Keratinocyte (primary cell): Measurements from ENCODE around the gene SFRP5. TPM values are rescaled to one million over a fixed set of nuclear protein-coding genes. Genes with fewer than 3 reads are reported as not detected.

ENCODE experiments used
- DNase-seq: peaks from one replicate; pipeline ENCODE4 v3.0.0-alpha.2; 2011; ENCODE audit warnings: low read depth, missing footprints, low spot score
- FAIRE-seq: peaks from 2 replicates; lab custom pipeline; 2011; peaks lifted over from hg19 to GRCh38; lab: Jason Lieb, UNC
- H2AFZ ChIP-seq: 2 replicates; pipeline ENCODE4 v1.6.0; 2012; ENCODE audit warnings: low read length, control low read depth, inconsistent platforms; ENCODE audit not compliant: control insufficient read depth
- H3K27ac ChIP-seq: 2 replicates; pipeline ENCODE4 v1.5.1; 2011; ENCODE audit warnings: low read length; ENCODE audit not compliant: control insufficient read depth, insufficient read depth
- H3K27me3 ChIP-seq: 3 replicates; pipeline ENCODE4 v1.6.0; 2011; ENCODE audit warnings: low read length; ENCODE audit not compliant: control insufficient read depth, insufficient read depth; ENCODE audit errors: extremely low read depth
- H3K36me3 ChIP-seq, 2 experiments: 2 replicates in 1 of 2; 3 replicates in 1 of 2; pipeline ENCODE4 v1.5.1; 2011; ENCODE audit warnings: low read length in 2 of 2, mild to moderate bottlenecking in 1 of 2; ENCODE audit not compliant: control insufficient read depth in 2 of 2, insufficient read depth in 2 of 2; ENCODE audit errors: extremely low read depth in 1 of 2
- H3K4me1 ChIP-seq: 3 replicates; pipeline ENCODE4 v1.5.1; 2011; ENCODE audit warnings: low read length; ENCODE audit not compliant: control insufficient read depth, insufficient read depth; ENCODE audit errors: extremely low read depth
- H3K4me2 ChIP-seq: 3 replicates; pipeline ENCODE4 v1.6.0; 2011; ENCODE audit warnings: low read depth, low read length; ENCODE audit not compliant: control insufficient read depth, insufficient read depth; ENCODE audit errors: extremely low read depth
- H3K4me3 ChIP-seq, 3 experiments: fragments of 200-600 bp in 1 of 3; sonication (generic) in 1 of 3; 2 replicates in 2 of 3; 3 replicates in 1 of 3; pipeline ENCODE4 v1.5.1; 2011 to 2016; ENCODE audit warnings: low read length in 3 of 3, mild to moderate bottlenecking in 3 of 3, control low read depth in 2 of 3, inconsistent platforms in 1 of 3, low read depth in 1 of 3, mixed read lengths in 1 of 3, mixed run types in 1 of 3, moderate library complexity in 1 of 3; ENCODE audit not compliant: control insufficient read depth in 2 of 3, insufficient read depth in 2 of 3; ENCODE audit errors: extremely low read depth in 1 of 3
- H3K79me2 ChIP-seq: 2 replicates; pipeline ENCODE4 v1.6.0; 2012; ENCODE audit warnings: low read length; ENCODE audit not compliant: control insufficient read depth, insufficient read depth
- H3K9ac ChIP-seq: 3 replicates; pipeline ENCODE4 v1.6.0; 2011; ENCODE audit warnings: low read length; ENCODE audit not compliant: control insufficient read depth, insufficient read depth; ENCODE audit errors: extremely low read depth
- H3K9me1 ChIP-seq: 3 replicates; pipeline ENCODE4 v1.6.0; 2011; ENCODE audit warnings: low read length; ENCODE audit not compliant: control insufficient read depth, insufficient read depth; ENCODE audit errors: extremely low read depth
- H3K9me3 ChIP-seq: 2 replicates; pipeline ENCODE4 v1.5.1; 2012; ENCODE audit warnings: low read depth, low read length; ENCODE audit not compliant: control insufficient read depth
- H4K20me1 ChIP-seq: 3 replicates; pipeline ENCODE4 v1.6.0; 2011; ENCODE audit warnings: low read length; ENCODE audit not compliant: control insufficient read depth, insufficient read depth; ENCODE audit errors: extremely low read depth
- EZH2 ChIP-seq: IDR thresholded peaks from one replicate; pipeline ENCODE4 v1.6.1; 2012; ENCODE audit warnings: inconsistent platforms, mild to moderate bottlenecking, low read length, moderate library complexity
- dilution Hi-C: fragments of 300-500 bp; cut with MboI; formaldehyde crosslinking; loops from one replicate; pipeline ENCODE4 v1.7.0; 2020; ENCODE audit warnings: low sequenced_read_pairs; ENCODE audit not compliant: extremely low pct_ligation_motif_present
- polyA plus RNA-seq, 5 experiments: library from polyadenylated mRNA; depleted of rRNA in 3 of 5; stranded (reverse) in 3 of 5; stranded (forward) in 1 of 5; unstranded in 1 of 5; fragments of >200 nt; gene quantifications; 1 replicate in 1 of 5; 2 replicates in 3 of 5; 3 replicates in 1 of 5; pipeline versions ENCODE4 v1.2.1 to v1.2.3, GENCODE V29; 2011 to 2012; ENCODE audit warnings: missing spikeins in 2 of 5, low read depth in 1 of 5, low replicate concordance in 1 of 5
- TF ChIP-seq, protein P1 (sequence below), 3 experiments: IDR thresholded peaks in 1 of 3; conservative IDR thresholded peaks in 1 of 3; optimal IDR thresholded peaks in 1 of 3; 2 replicates in 2 of 3; 3 replicates in 1 of 3; pipeline versions ENCODE3 to v1.5.1; 2011; ENCODE audit warnings: low read length in 3 of 3, mild to moderate bottlenecking in 3 of 3, moderate library complexity in 2 of 3, control low read depth in 1 of 3, inconsistent platforms in 1 of 3; ENCODE audit not compliant: insufficient read depth in 2 of 3; ENCODE audit errors: extremely low read depth in 1 of 3

The SFRP5 gene
- polyA plus RNA-seq, 1 donor (not counting 4 experiments of a cell fraction or from before 2014, with no cell fraction given), result not detected

DNA sequence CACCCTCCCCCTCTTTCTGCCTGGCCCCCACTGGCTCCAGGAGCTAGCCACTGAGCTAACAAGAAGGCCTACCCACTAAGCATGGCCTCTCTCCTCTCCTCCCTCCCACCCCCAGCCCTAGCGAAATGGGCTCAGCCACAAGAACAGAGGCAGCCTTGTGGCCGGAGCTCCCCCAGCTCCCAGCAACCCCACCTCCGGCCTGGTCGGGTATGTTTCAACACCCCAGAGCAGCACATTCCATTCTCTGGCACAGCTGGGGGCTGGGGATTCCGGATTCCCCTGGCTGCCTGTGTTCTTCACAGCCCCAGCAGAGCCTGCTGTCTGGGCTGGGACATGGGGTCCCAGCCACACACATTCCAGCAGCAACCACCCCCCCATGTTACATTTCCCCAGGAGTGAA is 9.0 kb downstream of the SFRP5 start:
- H3K4me2 ChIP-seq, result no peak overlapping the region
- FAIRE-seq (no peak), DNase-seq (no peak)
- H3K27ac ChIP-seq, result no peak overlapping the region
- dilution Hi-C loops, result loop anchor here (25.0 kb wide), 1 partner anchor 99 kb away; no protein-coding TSS in a partner anchor
- no peaks in the 10 kb centered on the region for H3K9me3 ChIP-seq
- TF ChIP-seq, protein P1, sequence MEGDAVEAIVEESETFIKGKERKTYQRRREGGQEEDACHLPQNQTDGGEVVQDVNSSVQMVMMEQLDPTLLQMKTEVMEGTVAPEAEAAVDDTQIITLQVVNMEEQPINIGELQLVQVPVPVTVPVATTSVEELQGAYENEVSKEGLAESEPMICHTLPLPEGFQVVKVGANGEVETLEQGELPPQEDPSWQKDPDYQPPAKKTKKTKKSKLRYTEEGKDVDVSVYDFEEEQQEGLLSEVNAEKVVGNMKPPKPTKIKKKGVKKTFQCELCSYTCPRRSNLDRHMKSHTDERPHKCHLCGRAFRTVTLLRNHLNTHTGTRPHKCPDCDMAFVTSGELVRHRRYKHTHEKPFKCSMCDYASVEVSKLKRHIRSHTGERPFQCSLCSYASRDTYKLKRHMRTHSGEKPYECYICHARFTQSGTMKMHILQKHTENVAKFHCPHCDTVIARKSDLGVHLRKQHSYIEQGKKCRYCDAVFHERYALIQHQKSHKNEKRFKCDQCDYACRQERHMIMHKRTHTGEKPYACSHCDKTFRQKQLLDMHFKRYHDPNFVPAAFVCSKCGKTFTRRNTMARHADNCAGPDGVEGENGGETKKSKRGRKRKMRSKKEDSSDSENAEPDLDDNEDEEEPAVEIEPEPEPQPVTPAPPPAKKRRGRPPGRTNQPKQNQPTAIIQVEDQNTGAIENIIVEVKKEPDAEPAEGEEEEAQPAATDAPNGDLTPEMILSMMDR (optimal IDR thresholded peaks at IDR 0.05 in 1 of 3, IDR thresholded peaks at IDR 0.05 in 1 of 3, conservative IDR thresholded peaks at IDR 0.05 in 1 of 3; ENCODE audit: extremely low read depth in 1 of 3, insufficient read depth in 2 of 3, low read length in 3 of 3), result no peak
- H2AFZ ChIP-seq, result no peak overlapping the region
- no peaks in the 10 kb centered on the region for H3K27me3 ChIP-seq
- H3K9me1 ChIP-seq, result no peaks in the 10 kb centered on the region
- peaks cover 2% of the 10 kb centered on the region for H3K4me1 ChIP-seq
- peaks cover 4% of the 10 kb centered on the region for H4K20me1 ChIP-seq
- H3K4me3 ChIP-seq, result no peak overlapping the region
- H3K79me2 ChIP-seq, result no peaks in the 10 kb centered on the region
- H3K36me3 ChIP-seq, result peaks cover 13 to 15% of the 10 kb centered on the region in 2 experiments
- H3K9ac ChIP-seq, result no peak overlapping the region

- Histone ChIP-seq H4K20me1 (peaks cover 4% of the 10 kb centered on the region), H3K9me3 (no peaks in the 10 kb centered on the region), H3K79me2 (no peaks in the 10 kb centered on the region), H3K9me1 (no peaks in the 10 kb centered on the region), H3K36me3 (peaks cover 17 to 20% of the 10 kb centered on the region in 2 experiments), H2AFZ (no peak overlapping the region), H3K4me2 (no peak overlapping the region), H3K4me1 (peaks cover 2% of the 10 kb centered on the region), H3K9ac (no peak overlapping the region), H3K27ac (no peak overlapping the region), H3K27me3 (no peaks in the 10 kb centered on the region), H3K4me3 (no peak overlapping the region)
- FAIRE-seq, result no peak
- TF ChIP-seq, protein P1 (optimal IDR thresholded peaks at IDR 0.05 in 1 of 3, IDR thresholded peaks at IDR 0.05 in 1 of 3, conservative IDR thresholded peaks at IDR 0.05 in 1 of 3; ENCODE audit: extremely low read depth in 1 of 3, insufficient read depth in 2 of 3, low read length in 3 of 3), result no peak
- TF ChIP-seq EZH2, result no peak
- dilution Hi-C loops, result loop anchor here (25.0 kb wide), 1 partner anchor 100 kb away; no protein-coding TSS in a partner anchor
- no peak for DNase-seq
Measured at GRCh38 chr10:97762056-97762455, 9.7 kb downstream of the SFRP5 start.
